ENCODE results near the gene CBX1.

DNA sequence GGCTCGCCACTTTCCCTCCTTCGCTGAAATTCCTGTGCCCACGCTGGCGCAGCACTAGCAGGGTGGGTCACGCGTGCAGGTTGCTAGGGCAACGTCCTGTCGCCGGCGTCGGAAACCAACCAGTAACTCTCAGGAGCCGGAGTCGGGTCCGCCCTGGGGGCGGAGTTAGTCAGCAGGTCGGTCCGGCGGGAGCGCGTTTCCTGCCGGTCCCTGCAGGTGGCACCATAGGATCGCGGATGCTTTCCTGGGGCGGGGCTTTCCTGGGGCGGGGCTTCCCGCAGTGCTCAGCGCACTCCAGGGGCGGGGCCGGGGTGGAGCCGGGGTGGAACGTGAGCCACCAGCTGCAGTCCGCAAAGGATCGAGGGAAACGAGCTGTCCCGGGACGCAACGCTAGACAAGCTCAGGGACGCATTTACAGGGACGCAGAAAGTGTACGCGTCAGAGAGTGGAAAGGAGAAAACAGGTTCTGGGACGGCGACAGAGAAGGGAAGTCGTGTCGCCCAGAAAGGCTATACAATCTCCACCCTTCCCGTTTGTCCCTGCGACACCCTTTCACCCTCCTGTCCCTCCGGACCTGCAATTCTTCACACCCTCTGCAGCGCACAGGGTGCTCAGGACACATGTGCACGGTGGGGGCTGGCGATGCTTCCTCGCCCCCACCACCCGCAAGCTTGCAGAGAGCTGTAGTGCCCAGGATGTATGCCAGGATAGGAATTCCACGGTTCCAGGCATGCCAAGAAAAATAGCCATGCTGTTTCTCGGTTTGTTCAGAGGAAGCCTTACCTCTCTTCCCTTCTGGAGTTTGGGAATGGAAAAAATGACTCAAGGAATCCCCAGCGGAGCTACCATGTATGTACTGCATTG is 76.0 kb downstream of the CBX1 start:
- TF ChIP-seq POLR2A (IDR thresholded peaks at IDR 0.05): peak in 2 of 3 donors; percentile 35 to 39
- TF ChIP-seq, protein P1, sequence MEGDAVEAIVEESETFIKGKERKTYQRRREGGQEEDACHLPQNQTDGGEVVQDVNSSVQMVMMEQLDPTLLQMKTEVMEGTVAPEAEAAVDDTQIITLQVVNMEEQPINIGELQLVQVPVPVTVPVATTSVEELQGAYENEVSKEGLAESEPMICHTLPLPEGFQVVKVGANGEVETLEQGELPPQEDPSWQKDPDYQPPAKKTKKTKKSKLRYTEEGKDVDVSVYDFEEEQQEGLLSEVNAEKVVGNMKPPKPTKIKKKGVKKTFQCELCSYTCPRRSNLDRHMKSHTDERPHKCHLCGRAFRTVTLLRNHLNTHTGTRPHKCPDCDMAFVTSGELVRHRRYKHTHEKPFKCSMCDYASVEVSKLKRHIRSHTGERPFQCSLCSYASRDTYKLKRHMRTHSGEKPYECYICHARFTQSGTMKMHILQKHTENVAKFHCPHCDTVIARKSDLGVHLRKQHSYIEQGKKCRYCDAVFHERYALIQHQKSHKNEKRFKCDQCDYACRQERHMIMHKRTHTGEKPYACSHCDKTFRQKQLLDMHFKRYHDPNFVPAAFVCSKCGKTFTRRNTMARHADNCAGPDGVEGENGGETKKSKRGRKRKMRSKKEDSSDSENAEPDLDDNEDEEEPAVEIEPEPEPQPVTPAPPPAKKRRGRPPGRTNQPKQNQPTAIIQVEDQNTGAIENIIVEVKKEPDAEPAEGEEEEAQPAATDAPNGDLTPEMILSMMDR (IDR thresholded peaks at IDR 0.05): peak; percentile 81 to 96 (median 92)

Data from body of pancreas (tissue), 4 donors.